ENCODE data around the gene SYNGR4.
"Not testable (repeated sequence)": the region's sequence is repeated elsewhere in the genome, so short reads cannot be mapped to it uniquely, and the experiment has no call there.

Gene SYNGR4

DNA sequence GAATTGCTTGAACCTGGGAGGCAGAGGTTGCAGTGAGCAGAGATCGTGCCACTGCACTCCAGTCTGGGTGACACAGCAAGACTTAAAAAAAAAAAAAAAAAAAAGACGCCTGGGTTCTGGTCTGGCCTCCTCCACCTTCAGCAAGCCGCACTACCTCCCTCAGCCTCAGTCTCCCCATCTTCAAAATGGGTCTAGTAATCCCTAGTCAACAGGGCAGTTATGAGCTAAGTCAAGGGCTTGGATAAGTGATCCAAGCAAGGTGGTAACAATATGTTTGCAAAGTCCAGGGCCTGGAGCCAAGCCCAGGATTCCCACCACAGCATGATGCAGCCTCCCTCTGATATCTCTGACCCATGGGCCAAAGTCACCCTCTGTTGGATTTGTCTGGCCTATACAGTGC, 22.8 kb downstream of the SYNGR4 start:
- H3K9ac ChIP-seq (ENCODE audit: low read depth in 1 of 2, low read length in 2 of 2) = no peak overlapping the region
- H3K27ac ChIP-seq (ENCODE audit: low read depth, low read length) = no peak overlapping the region
- no peak overlapping the region for H3K4me3 ChIP-seq (ENCODE audit: low read depth in 1 of 2, low read length in 2 of 2)
- no peaks in the 10 kb centered on the region for H3K9me3 ChIP-seq (ENCODE audit: control insufficient read depth in 1 of 2, low read length in 2 of 2)
- no peaks in the 10 kb centered on the region for H3K4me1 ChIP-seq (ENCODE audit: control insufficient read depth in 1 of 2, insufficient read depth in 2 of 2, low read length in 2 of 2)
- H3K27me3 ChIP-seq (ENCODE audit: control insufficient read depth in 1 of 2, insufficient read depth in 2 of 2, low read length in 2 of 2) = no peaks in the 10 kb centered on the region
- peaks cover 26 to 51% of the 10 kb centered on the region in 2 donors for H3K36me3 ChIP-seq (ENCODE audit: control insufficient read depth in 1 of 2, insufficient read depth in 2 of 2, low read length in 2 of 2)

DNA sequence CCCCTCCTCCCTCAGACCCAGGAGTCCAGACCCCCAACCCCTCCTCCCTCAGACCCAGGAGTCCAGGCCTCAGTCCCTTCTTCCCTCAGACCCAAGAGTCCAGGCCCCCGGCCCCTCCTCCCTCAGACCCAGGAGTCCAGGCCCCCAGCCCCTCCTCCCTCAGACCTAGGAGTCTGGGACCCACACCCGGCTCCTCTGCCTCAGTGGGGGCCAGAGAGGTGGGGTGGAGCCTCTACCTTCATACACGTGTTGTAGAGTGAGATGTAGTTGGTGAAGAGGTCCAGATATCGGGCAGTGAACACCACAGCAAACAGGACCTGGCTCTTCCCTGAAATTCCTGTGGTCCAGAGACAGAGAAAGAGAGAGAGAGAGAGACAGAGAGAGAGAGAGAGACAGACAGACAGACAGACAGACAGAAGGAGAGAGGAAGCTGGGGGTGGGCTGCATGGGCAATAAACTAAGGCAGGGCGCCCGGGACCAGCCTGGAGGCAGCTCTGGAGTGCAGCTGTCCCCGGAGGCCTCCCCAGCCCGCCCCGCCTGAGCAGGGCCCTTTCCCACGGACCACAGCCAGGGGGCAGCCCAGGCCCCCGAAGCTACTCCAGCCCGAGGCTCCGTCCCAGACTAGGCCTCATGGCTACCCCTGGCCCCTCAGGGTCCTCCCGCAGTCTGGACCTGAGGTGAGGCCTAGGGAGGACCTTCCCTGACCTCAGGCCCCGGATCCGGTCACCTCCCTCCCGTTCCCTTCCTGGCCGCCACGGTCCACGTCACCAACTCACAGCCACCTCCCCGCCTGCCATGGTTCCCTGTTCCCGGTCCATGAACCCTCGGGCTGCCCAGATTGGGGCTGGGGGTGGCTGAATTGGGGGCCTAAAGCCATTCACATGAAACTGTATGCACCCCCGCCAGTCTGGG, 26.3 kb downstream of the SYNGR4 start:
- peak overlapping the region; percentile 89 for H3K27ac ChIP-seq (ENCODE audit: low read depth, low read length)
- peak overlapping the region; percentile 100 for H3K9ac ChIP-seq (ENCODE audit: low read depth in 1 of 2, low read length in 2 of 2)
- peaks cover 29% of the 10 kb centered on the region in 2 donors for H3K27me3 ChIP-seq (ENCODE audit: control insufficient read depth in 1 of 2, insufficient read depth in 2 of 2, low read length in 2 of 2)
- peaks cover 4 to 12% of the 10 kb centered on the region in 2 donors for H3K4me1 ChIP-seq (ENCODE audit: control insufficient read depth in 1 of 2, insufficient read depth in 2 of 2, low read length in 2 of 2)
- peak overlapping the region; percentile 94 to 97 for H3K4me3 ChIP-seq (ENCODE audit: low read depth in 1 of 2, low read length in 2 of 2)
- no peaks in the 10 kb centered on the region for H3K9me3 ChIP-seq (ENCODE audit: control insufficient read depth in 1 of 2, low read length in 2 of 2)
- H3K36me3 ChIP-seq (ENCODE audit: control insufficient read depth in 1 of 2, insufficient read depth in 2 of 2, low read length in 2 of 2) = peaks cover 14 to 25% of the 10 kb centered on the region in 2 donors

DNA sequence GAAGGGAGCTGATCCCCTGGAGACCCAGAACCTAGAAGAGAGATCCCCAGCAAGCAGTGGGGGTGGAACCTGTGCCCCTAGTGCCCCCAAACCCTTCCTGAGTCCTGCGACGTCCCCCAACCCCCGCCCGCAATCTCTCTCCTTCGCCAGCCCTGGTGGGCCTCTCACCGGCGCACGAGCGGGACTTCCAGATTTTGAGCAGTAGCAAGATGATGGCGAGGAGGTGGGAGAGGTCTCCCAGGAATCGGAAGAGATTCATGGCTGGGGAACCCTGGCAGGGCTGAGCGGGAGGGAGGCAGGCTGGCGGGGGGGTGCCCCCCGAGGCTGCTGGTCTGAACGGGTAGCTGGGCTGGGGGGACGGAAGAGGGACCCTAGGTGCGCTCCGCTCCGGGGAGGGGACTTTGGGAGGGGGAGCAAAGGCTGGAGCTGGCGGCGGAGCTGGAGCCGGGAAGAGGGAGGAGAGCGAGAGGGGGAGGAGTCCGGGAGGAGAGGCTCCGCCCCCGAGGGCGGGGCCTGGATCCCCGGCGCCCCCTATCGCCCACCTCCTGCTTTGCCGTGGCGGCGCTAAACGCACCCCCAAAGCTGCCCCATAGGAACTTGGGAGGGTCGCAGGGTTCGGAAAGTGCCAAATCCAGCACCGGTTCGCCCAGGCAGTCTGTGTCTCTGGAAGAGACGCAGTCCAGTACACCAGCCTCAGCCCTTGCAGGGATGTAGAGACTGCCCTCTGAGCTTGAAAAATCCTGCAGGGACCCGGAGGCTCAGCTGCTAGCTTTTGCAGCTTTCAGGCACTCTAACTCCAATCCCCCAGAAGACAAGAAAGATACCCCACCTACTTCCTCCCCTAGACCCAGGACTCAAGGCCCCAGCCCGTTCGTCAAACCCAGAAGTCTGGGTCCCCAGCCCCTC, 27.2 kb downstream of the SYNGR4 start, which contains the start of gene KDELR1:
TSS of gene KDELR1 (minus strand) at position 452 of the 906 bp plus-strand sequence. CDS start at position 259, 193 bp downstream.
- Histone ChIP-seq H3K9me3 (ENCODE audit: control insufficient read depth in 1 of 2, low read length in 2 of 2) (no peaks in the 10 kb centered on the region), H3K4me3 (ENCODE audit: low read depth in 1 of 2, low read length in 2 of 2) (peak within 1 kb of the TSS; percentile 94 to 97), H3K27me3 (ENCODE audit: control insufficient read depth in 1 of 2, insufficient read depth in 2 of 2, low read length in 2 of 2) (peaks cover 37 to 38% of the 10 kb centered on the region in 2 donors), H3K27ac (ENCODE audit: low read depth, low read length) (peak within 1 kb of the TSS; percentile 89), H3K36me3 (ENCODE audit: control insufficient read depth in 1 of 2, insufficient read depth in 2 of 2, low read length in 2 of 2) (peaks cover 9 to 19% of the 10 kb centered on the region in 2 donors), H3K4me1 (ENCODE audit: control insufficient read depth in 1 of 2, insufficient read depth in 2 of 2, low read length in 2 of 2) (peaks cover 11 to 14% of the 10 kb centered on the region in 2 donors), H3K9ac (ENCODE audit: low read depth in 1 of 2, low read length in 2 of 2) (peak within 1 kb of the TSS; percentile 100)

GRCh38 chr19:48392006-48392344, 27.8 kb downstream of the SYNGR4 start:
- Histone ChIP-seq H3K36me3 (ENCODE audit: control insufficient read depth in 1 of 2, insufficient read depth in 2 of 2, low read length in 2 of 2) (peaks cover 7 to 18% of the 10 kb centered on the region in 2 donors), H3K4me1 (ENCODE audit: control insufficient read depth in 1 of 2, insufficient read depth in 2 of 2, low read length in 2 of 2) (peaks cover 14 to 16% of the 10 kb centered on the region in 2 donors), H3K27me3 (ENCODE audit: control insufficient read depth in 1 of 2, insufficient read depth in 2 of 2, low read length in 2 of 2) (peaks cover 43 to 44% of the 10 kb centered on the region in 2 donors)
- H3K9ac ChIP-seq (ENCODE audit: low read depth in 1 of 2, low read length in 2 of 2); H3K4me3 ChIP-seq (ENCODE audit: low read depth in 1 of 2, low read length in 2 of 2); H3K27ac ChIP-seq (ENCODE audit: low read depth, low read length); H3K9me3 ChIP-seq (ENCODE audit: control insufficient read depth in 1 of 2, low read length in 2 of 2): not testable (repeated sequence)

DNA sequence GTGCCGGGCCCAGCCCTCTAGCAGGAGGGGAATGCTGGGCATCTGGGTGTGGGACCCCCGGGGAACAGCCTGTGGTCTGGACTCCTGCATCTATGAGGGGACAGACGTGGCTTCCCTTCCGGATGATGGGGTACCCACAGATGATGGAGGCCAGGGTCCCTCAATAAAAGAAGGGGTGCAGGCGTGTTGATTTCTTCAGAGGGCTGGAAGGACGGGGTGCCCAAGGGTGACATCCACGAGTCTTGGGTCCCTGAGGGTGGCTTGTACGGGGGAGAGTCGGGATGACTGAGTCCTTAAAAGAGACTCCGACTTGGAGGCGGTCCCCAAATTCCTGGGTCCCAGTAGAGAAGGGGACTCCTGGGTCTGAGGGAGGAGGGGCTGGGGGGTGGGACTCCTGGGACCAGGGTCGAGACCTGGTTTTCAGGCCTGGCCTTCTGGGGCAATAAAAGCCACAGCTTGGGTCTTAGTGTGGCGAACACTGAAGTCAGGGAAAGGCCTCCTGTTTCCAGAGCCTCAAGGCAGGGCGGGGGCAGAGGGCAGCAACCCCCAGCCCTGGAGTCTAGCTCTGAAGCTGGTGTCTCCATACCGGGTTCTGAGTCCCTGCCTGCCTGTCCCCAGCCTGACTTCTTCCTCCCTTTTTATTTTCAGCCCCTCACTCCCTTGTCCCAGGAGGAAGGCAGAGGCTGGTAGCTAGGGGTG, 28.8 kb downstream of the SYNGR4 start:
- Histone ChIP-seq H3K9ac (ENCODE audit: low read depth in 1 of 2, low read length in 2 of 2) (no peak overlapping the region), H3K4me1 (ENCODE audit: control insufficient read depth in 1 of 2, insufficient read depth in 2 of 2, low read length in 2 of 2) (peaks cover 22 to 27% of the 10 kb centered on the region in 2 donors), H3K4me3 (ENCODE audit: low read depth in 1 of 2, low read length in 2 of 2) (no peak overlapping the region), H3K27ac (ENCODE audit: low read depth, low read length) (no peak overlapping the region), H3K27me3 (ENCODE audit: control insufficient read depth in 1 of 2, insufficient read depth in 2 of 2, low read length in 2 of 2) (peaks cover 54% of the 10 kb centered on the region in 2 donors), H3K9me3 (ENCODE audit: control insufficient read depth in 1 of 2, low read length in 2 of 2) (no peaks in the 10 kb centered on the region), H3K36me3 (ENCODE audit: control insufficient read depth in 1 of 2, insufficient read depth in 2 of 2, low read length in 2 of 2) (peaks cover 5 to 10% of the 10 kb centered on the region in 2 donors)

GRCh38 chr19:48393559-48394330, 29.6 kb downstream of the SYNGR4 start, which contains the start of gene GRIN2D:
Gene GRIN2D (plus strand): TSS chr19:48393668. CDS start chr19:48398393, 4,725 bp downstream.
- Histone ChIP-seq H3K4me3 (ENCODE audit: low read depth in 1 of 2, low read length in 2 of 2) (peak within 1 kb of the TSS in 1 of 2 donors; percentile 28), H3K9me3 (ENCODE audit: control insufficient read depth in 1 of 2, low read length in 2 of 2) (no peaks in the 10 kb centered on the region), H3K27me3 (ENCODE audit: control insufficient read depth in 1 of 2, insufficient read depth in 2 of 2, low read length in 2 of 2) (peaks cover 55% of the 10 kb centered on the region in 2 donors), H3K27ac (ENCODE audit: low read depth, low read length) (no peak within 1 kb of the TSS), H3K9ac (ENCODE audit: low read depth in 1 of 2, low read length in 2 of 2) (no peak within 1 kb of the TSS), H3K36me3 (ENCODE audit: control insufficient read depth in 1 of 2, insufficient read depth in 2 of 2, low read length in 2 of 2) (peaks cover 5 to 6% of the 10 kb centered on the region in 2 donors), H3K4me1 (ENCODE audit: control insufficient read depth in 1 of 2, insufficient read depth in 2 of 2, low read length in 2 of 2) (peaks cover 23 to 28% of the 10 kb centered on the region in 2 donors)

GRCh38 chr19:48394331-48395169, 30.4 kb downstream of the SYNGR4 start:
- Histone ChIP-seq H3K27ac (ENCODE audit: low read depth, low read length) (no peak overlapping the region), H3K9ac (ENCODE audit: low read depth in 1 of 2, low read length in 2 of 2) (no peak overlapping the region), H3K27me3 (ENCODE audit: control insufficient read depth in 1 of 2, insufficient read depth in 2 of 2, low read length in 2 of 2) (peaks cover 55% of the 10 kb centered on the region in 2 donors), H3K36me3 (ENCODE audit: control insufficient read depth in 1 of 2, insufficient read depth in 2 of 2, low read length in 2 of 2) (peaks cover 0 to under 1% of the 10 kb centered on the region in 2 donors), H3K9me3 (ENCODE audit: control insufficient read depth in 1 of 2, low read length in 2 of 2) (no peaks in the 10 kb centered on the region), H3K4me1 (ENCODE audit: control insufficient read depth in 1 of 2, insufficient read depth in 2 of 2, low read length in 2 of 2) (peaks cover 23 to 28% of the 10 kb centered on the region in 2 donors), H3K4me3 (ENCODE audit: low read depth in 1 of 2, low read length in 2 of 2) (peak overlapping the region in 1 of 2 donors; percentile 28)

GRCh38 chr19:48395170-48395455, 30.9 kb downstream of the SYNGR4 start:
- H3K4me1 ChIP-seq (ENCODE audit: control insufficient read depth in 1 of 2, insufficient read depth in 2 of 2, low read length in 2 of 2) = peaks cover 26 to 28% of the 10 kb centered on the region in 2 donors
- no peak overlapping the region for H3K27ac ChIP-seq (ENCODE audit: low read depth, low read length)
- H3K9ac ChIP-seq (ENCODE audit: low read depth in 1 of 2, low read length in 2 of 2) = no peak overlapping the region
- H3K27me3 ChIP-seq (ENCODE audit: control insufficient read depth in 1 of 2, insufficient read depth in 2 of 2, low read length in 2 of 2) = peaks cover 55% of the 10 kb centered on the region in 2 donors
- no peaks in the 10 kb centered on the region for H3K9me3 ChIP-seq (ENCODE audit: control insufficient read depth in 1 of 2, low read length in 2 of 2)
- no peaks in the 10 kb centered on the region for H3K36me3 ChIP-seq (ENCODE audit: control insufficient read depth in 1 of 2, insufficient read depth in 2 of 2, low read length in 2 of 2)
- H3K4me3 ChIP-seq (ENCODE audit: low read depth in 1 of 2, low read length in 2 of 2) = no peak overlapping the region
